Ascending aorta (tissue), 2 donors: ENCODE results near the gene RBM39. TPM values are rescaled to one million over a fixed set of nuclear protein-coding genes. Genes with fewer than 3 reads are reported as not detected.
"Not testable (repeated sequence)": the region's sequence is repeated elsewhere in the genome, so short reads cannot be mapped to it uniquely, and the experiment has no call there.

Experiments used
- DNase-seq, 2 donors: peaks; one replicate each; pipeline ENCODE4 v3.0.0-alpha.2; 2019; ENCODE audit warnings: low spot score in 2 of 2
- H3K27ac ChIP-seq, 2 donors: fragments of 200-600 bp; sonication (generic); one replicate each; pipeline ENCODE4 v1.5.1; 2016 to 2017; ENCODE audit warnings: mild to moderate bottlenecking in 1 of 2
- H3K27me3 ChIP-seq: fragments of 200-600 bp; sonication (generic); one replicate; pipeline ENCODE4 v1.5.1; 2017
- H3K36me3 ChIP-seq, 2 donors: fragments of 200-600 bp; sonication (generic); one replicate each; pipeline ENCODE4 v1.5.1; 2016
- H3K4me1 ChIP-seq, 2 donors: fragments of 200-600 bp; sonication (generic); one replicate each; pipeline ENCODE4 v1.5.1; 2016 to 2017; ENCODE audit warnings: mild to moderate bottlenecking in 1 of 2
- H3K4me3 ChIP-seq, 2 donors: fragments of 200-600 bp; sonication (generic); one replicate each; pipeline ENCODE4 v1.5.1; 2016 to 2017; ENCODE audit warnings: mild to moderate bottlenecking in 1 of 2
- H3K9me3 ChIP-seq, 2 donors: fragments of 200-600 bp; sonication (generic); one replicate each; pipeline ENCODE4 v1.5.1; 2016
- intact Hi-C: fragments of 100-400 bp; cut with DNase I; formaldehyde crosslinking; loops from one replicate; pipeline ENCODE4 v1.15.1; 2023
- total RNA-seq: library from RNA; depleted of rRNA; stranded (reverse); fragments of >200 nt; gene quantifications from one replicate; pipeline ENCODE4 v1.1.0, GENCODE V29; 2016
- TF ChIP-seq, protein P1 (sequence below), 3 experiments: fragments of 200-600 bp in 2 of 3; fragments of 450-650 bp in 1 of 3; sonication (generic) in 2 of 3; IDR thresholded peaks; one replicate each; pipeline ENCODE4 v1.5.1; 2016 to 2019; ENCODE audit warnings: antibody characterized with exemption in 3 of 3, mild to moderate bottlenecking in 1 of 3, moderate library complexity in 1 of 3

Gene RBM39
- total RNA-seq, 1 donor from 2014 or later: 232 TPM

GRCh38 chr20:35724321-35725230 lies 17.5 kb downstream of the RBM39 start:
- Histone ChIP-seq H3K9me3 (no peaks in the 10 kb centered on the region), H3K27me3 (no peaks in the 10 kb centered on the region), H3K4me3 (no peak overlapping the region), H3K4me1 (peaks cover 0 to 4% of the 10 kb centered on the region in 2 donors), H3K27ac (no peak overlapping the region), H3K36me3 (peaks cover 98 to 99% of the 10 kb centered on the region in 2 donors)
- intact Hi-C loops: no loop called here
- TF ChIP-seq, protein P1, sequence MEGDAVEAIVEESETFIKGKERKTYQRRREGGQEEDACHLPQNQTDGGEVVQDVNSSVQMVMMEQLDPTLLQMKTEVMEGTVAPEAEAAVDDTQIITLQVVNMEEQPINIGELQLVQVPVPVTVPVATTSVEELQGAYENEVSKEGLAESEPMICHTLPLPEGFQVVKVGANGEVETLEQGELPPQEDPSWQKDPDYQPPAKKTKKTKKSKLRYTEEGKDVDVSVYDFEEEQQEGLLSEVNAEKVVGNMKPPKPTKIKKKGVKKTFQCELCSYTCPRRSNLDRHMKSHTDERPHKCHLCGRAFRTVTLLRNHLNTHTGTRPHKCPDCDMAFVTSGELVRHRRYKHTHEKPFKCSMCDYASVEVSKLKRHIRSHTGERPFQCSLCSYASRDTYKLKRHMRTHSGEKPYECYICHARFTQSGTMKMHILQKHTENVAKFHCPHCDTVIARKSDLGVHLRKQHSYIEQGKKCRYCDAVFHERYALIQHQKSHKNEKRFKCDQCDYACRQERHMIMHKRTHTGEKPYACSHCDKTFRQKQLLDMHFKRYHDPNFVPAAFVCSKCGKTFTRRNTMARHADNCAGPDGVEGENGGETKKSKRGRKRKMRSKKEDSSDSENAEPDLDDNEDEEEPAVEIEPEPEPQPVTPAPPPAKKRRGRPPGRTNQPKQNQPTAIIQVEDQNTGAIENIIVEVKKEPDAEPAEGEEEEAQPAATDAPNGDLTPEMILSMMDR (IDR thresholded peaks at IDR 0.05): no peak
- no peak for DNase-seq

GRCh38 chr20:35723652-35724320 lies 18.3 kb downstream of the RBM39 start:
- H3K27me3 ChIP-seq, H3K4me1 ChIP-seq, H3K9me3 ChIP-seq, H3K4me3 ChIP-seq, H3K27ac ChIP-seq, DNase-seq, intact Hi-C loops: not testable (repeated sequence)
- peaks cover 99% of the 10 kb centered on the region in 2 donors for H3K36me3 ChIP-seq

DNA sequence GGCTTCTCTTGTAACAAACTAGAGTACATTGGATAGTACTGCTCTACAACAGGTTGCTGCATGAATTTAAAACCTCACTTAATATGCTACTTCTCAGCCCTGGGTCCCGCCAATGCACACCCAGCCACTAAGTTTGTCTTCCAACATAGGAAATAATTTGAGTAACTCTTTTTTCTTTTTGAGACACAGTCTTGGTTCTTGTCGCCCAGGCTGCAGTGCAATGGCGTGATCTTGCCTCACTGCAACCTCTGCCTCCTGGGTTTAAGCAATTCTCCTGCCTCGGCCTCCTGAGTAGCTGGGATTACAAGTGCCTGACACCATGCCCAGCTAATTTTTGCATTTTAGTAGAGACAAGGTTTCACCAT lies 18.8 kb downstream of the RBM39 start:
- DNase-seq, H3K9me3 ChIP-seq, H3K27ac ChIP-seq, H3K4me1 ChIP-seq, H3K27me3 ChIP-seq, H3K4me3 ChIP-seq, intact Hi-C loops: not testable (repeated sequence)
- peaks cover 99% of the 10 kb centered on the region in 2 donors for H3K36me3 ChIP-seq

- TF ChIP-seq, protein P1 (IDR thresholded peaks at IDR 0.05): no peak
- peaks cover 0 to 4% of the 10 kb centered on the region in 2 donors for H3K4me1 ChIP-seq
Observed at GRCh38 chr20:35721621-35722020, 20.4 kb downstream of the RBM39 start.

GRCh38 chr20:35721219-35721618 lies 20.8 kb downstream of the RBM39 start:
- Histone ChIP-seq H3K4me1 (peaks cover 0 to 4% of the 10 kb centered on the region in 2 donors), H3K4me3 (no peak overlapping the region), H3K9me3 (no peaks in the 10 kb centered on the region), H3K36me3 (peaks cover 99 to 100% of the 10 kb centered on the region in 2 donors), H3K27ac (no peak overlapping the region), H3K27me3 (no peaks in the 10 kb centered on the region)
- intact Hi-C loops: loop anchor here (2.0 kb wide), 1 partner anchor 14 kb away; no protein-coding TSS in a partner anchor
- TF ChIP-seq, protein P1 (IDR thresholded peaks at IDR 0.05): no peak
- no peak for DNase-seq

More at GRCh38 chr20:35721621-35722020, 20.4 kb downstream of the RBM39 start:
- intact Hi-C loops: loop anchor here (2.0 kb wide), 1 partner anchor 13 kb away; no protein-coding TSS in a partner anchor
- no peaks in the 10 kb centered on the region for H3K27me3 ChIP-seq
- no peaks in the 10 kb centered on the region for H3K9me3 ChIP-seq
- no peak overlapping the region for H3K4me3 ChIP-seq
- H3K36me3 ChIP-seq: peaks cover 99 to 100% of the 10 kb centered on the region in 2 donors
- DNase-seq: no peak
- H3K27ac ChIP-seq: no peak overlapping the region

GRCh38 chr20:35720165-35721123 lies 21.6 kb downstream of the RBM39 start:
- intact Hi-C loops: loop anchor here (2.0 kb wide), 1 partner anchor 14 kb away; no protein-coding TSS in a partner anchor
- H3K4me1 ChIP-seq: peaks cover 0 to 4% of the 10 kb centered on the region in 2 donors
- no peak overlapping the region for H3K27ac ChIP-seq
- H3K4me3 ChIP-seq: no peak overlapping the region
- no peaks in the 10 kb centered on the region for H3K27me3 ChIP-seq
- no peak for DNase-seq
- no peaks in the 10 kb centered on the region for H3K9me3 ChIP-seq
- H3K36me3 ChIP-seq: peaks cover 99 to 100% of the 10 kb centered on the region in 2 donors
- TF ChIP-seq, protein P1 (IDR thresholded peaks at IDR 0.05): no peak
